PC-9 (cell line): ENCODE data around the gene ERBB4.

Experiments used
- EZH2 ChIP-seq: fragments of 200-600 bp; sonication (generic); IDR thresholded peaks from 2 replicates; pipeline ENCODE4 v1.8.0; 2017; ENCODE audit warnings: antibody characterized with exemption, low read depth
- TF ChIP-seq, protein P1 (sequence below): fragments of 200-600 bp; sonication (generic); conservative IDR thresholded peaks from 2 replicates; pipeline ENCODE4 v1.6.1; 2017; ENCODE audit warnings: mixed run types, antibody characterized with exemption, mild to moderate bottlenecking, moderate library complexity

- TF ChIP-seq, protein P1, sequence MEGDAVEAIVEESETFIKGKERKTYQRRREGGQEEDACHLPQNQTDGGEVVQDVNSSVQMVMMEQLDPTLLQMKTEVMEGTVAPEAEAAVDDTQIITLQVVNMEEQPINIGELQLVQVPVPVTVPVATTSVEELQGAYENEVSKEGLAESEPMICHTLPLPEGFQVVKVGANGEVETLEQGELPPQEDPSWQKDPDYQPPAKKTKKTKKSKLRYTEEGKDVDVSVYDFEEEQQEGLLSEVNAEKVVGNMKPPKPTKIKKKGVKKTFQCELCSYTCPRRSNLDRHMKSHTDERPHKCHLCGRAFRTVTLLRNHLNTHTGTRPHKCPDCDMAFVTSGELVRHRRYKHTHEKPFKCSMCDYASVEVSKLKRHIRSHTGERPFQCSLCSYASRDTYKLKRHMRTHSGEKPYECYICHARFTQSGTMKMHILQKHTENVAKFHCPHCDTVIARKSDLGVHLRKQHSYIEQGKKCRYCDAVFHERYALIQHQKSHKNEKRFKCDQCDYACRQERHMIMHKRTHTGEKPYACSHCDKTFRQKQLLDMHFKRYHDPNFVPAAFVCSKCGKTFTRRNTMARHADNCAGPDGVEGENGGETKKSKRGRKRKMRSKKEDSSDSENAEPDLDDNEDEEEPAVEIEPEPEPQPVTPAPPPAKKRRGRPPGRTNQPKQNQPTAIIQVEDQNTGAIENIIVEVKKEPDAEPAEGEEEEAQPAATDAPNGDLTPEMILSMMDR = no peak
- TF ChIP-seq EZH2 = no peak
Observed at GRCh38 chr2:211692689-211693088, 845.9 kb downstream of the ERBB4 start.
